Measurements from ENCODE around the gene FOXI1.

FOXI1 gene

GRCh38 chr5:170121321-170121720, 15.6 kb downstream of the FOXI1 start:
- no peak for TF ChIP-seq REST (IDR thresholded peaks at IDR 0.05; ENCODE audit: insufficient read depth in 1 of 2, low read depth in 2 of 2, low read length in 2 of 2)
- TF ChIP-seq SIN3A (IDR thresholded peaks at IDR 0.05; ENCODE audit: borderline replicate concordance, insufficient read depth, low read length), result no peak
- no peak for TF ChIP-seq FOXP2 (optimal IDR thresholded peaks at IDR 0.05; ENCODE audit: borderline replicate concordance, extremely low read depth, extremely low read length, insufficient read depth)
- no peak for TF ChIP-seq POLR2AphosphoS5 (IDR thresholded peaks at IDR 0.05; ENCODE audit: low read depth, low read length)
- no peak for TF ChIP-seq TAF1 (IDR thresholded peaks at IDR 0.05; ENCODE audit: borderline replicate concordance, insufficient read depth, low read length)

- TF ChIP-seq POLR2AphosphoS5 (IDR thresholded peaks at IDR 0.05; ENCODE audit: low read depth, low read length) (no peak), FOXP2 (optimal IDR thresholded peaks at IDR 0.05; ENCODE audit: borderline replicate concordance, extremely low read depth, extremely low read length, insufficient read depth) (no peak)
These were observed 20.4 kb downstream of the FOXI1 start for GRCh38 chr5:170126061-170126460.

GRCh38 chr5:170126626-170127025, 20.9 kb downstream of the FOXI1 start:
- TF ChIP-seq TAF1 (IDR thresholded peaks at IDR 0.05; ENCODE audit: borderline replicate concordance, insufficient read depth, low read length) (no peak), FOXP2 (optimal IDR thresholded peaks at IDR 0.05; ENCODE audit: borderline replicate concordance, extremely low read depth, extremely low read length, insufficient read depth) (no peak), SIN3A (IDR thresholded peaks at IDR 0.05; ENCODE audit: borderline replicate concordance, insufficient read depth, low read length) (no peak), POLR2AphosphoS5 (IDR thresholded peaks at IDR 0.05; ENCODE audit: low read depth, low read length) (no peak), REST (IDR thresholded peaks at IDR 0.05; ENCODE audit: insufficient read depth in 1 of 2, low read depth in 2 of 2, low read length in 2 of 2) (no peak)

GRCh38 chr5:170131235-170131634, 25.5 kb downstream of the FOXI1 start:
- TF ChIP-seq POLR2AphosphoS5 (IDR thresholded peaks at IDR 0.05; ENCODE audit: low read depth, low read length), result no peak
- no peak for TF ChIP-seq FOXP2 (optimal IDR thresholded peaks at IDR 0.05; ENCODE audit: borderline replicate concordance, extremely low read depth, extremely low read length, insufficient read depth)
- TF ChIP-seq TAF1 (IDR thresholded peaks at IDR 0.05; ENCODE audit: borderline replicate concordance, insufficient read depth, low read length), result no peak
- TF ChIP-seq REST (IDR thresholded peaks at IDR 0.05; ENCODE audit: insufficient read depth in 1 of 2, low read depth in 2 of 2, low read length in 2 of 2), result no peak

- TF ChIP-seq SIN3A (IDR thresholded peaks at IDR 0.05; ENCODE audit: borderline replicate concordance, insufficient read depth, low read length), result no peak
- no peak for TF ChIP-seq POLR2AphosphoS5 (IDR thresholded peaks at IDR 0.05; ENCODE audit: low read depth, low read length)
- TF ChIP-seq FOXP2 (optimal IDR thresholded peaks at IDR 0.05; ENCODE audit: borderline replicate concordance, extremely low read depth, extremely low read length, insufficient read depth), result no peak
- TF ChIP-seq REST (IDR thresholded peaks at IDR 0.05; ENCODE audit: insufficient read depth in 1 of 2, low read depth in 2 of 2, low read length in 2 of 2), result no peak
- no peak for TF ChIP-seq TAF1 (IDR thresholded peaks at IDR 0.05; ENCODE audit: borderline replicate concordance, insufficient read depth, low read length)
These were observed 26.7 kb downstream of the FOXI1 start for GRCh38 chr5:170132269-170132975.
